Brain microvascular endothelial cell (primary cell): ENCODE measurements around the gene ZNF276.

ENCODE experiments used
- DNase-seq: peaks from one replicate; pipeline ENCODE4 v3.0.0-alpha.2; 2020
- H3K27ac ChIP-seq: fragments of 250-450 bp; sonication (Bioruptor Pico); 2 replicates; pipeline ENCODE4 v1.5.1; 2020; ENCODE audit warnings: mild to moderate bottlenecking, moderate library complexity
- H3K27me3 ChIP-seq: fragments of 250-450 bp; sonication (Bioruptor Pico); replicated peaks from 2 replicates; pipeline ENCODE4 v1.5.1; 2020; ENCODE audit warnings: mild to moderate bottlenecking
- H3K36me3 ChIP-seq: fragments of 250-450 bp; sonication (Bioruptor Pico); replicated peaks from 2 replicates; pipeline ENCODE4 v1.5.1; 2020; ENCODE audit warnings: mild to moderate bottlenecking
- H3K4me3 ChIP-seq: 2 replicates; pipeline ENCODE4 v1.5.1; 2011; ENCODE audit warnings: low read depth, mild to moderate bottlenecking, control low read depth, low read length, moderate library complexity
- CTCF ChIP-seq: IDR thresholded peaks from 2 replicates; pipeline ENCODE4 v1.5.1; 2011; ENCODE audit warnings: low read depth, mild to moderate bottlenecking, moderate library complexity, low read length, control low read depth, inconsistent platforms; ENCODE audit errors: missing control alignments
- in situ Hi-C: cut with HindIII; loops from 2 replicates; pipeline ENCODE4 v1.10.0; 2017; ENCODE audit warnings: low sequenced_read_pairs, low pct_ligation_motif_present

The ZNF276 gene

GRCh38 chr16:89710709-89711564 is 10.4 kb upstream of the ZNF276 start:
- Histone ChIP-seq H3K27ac (no peak overlapping the region), H3K27me3 (no peaks in the 10 kb centered on the region), H3K4me3 (no peak overlapping the region), H3K36me3 (no peaks in the 10 kb centered on the region)
- no peak for TF ChIP-seq CTCF
- in situ Hi-C loops: no loop called here
- no peak for DNase-seq

GRCh38 chr16:89711601-89712273 is 9.6 kb upstream of the ZNF276 start:
- in situ Hi-C loops: no loop called here
- no peaks in the 10 kb centered on the region for H3K27me3 ChIP-seq
- peak; percentile 43 for DNase-seq
- H3K4me3 ChIP-seq: peak overlapping the region; percentile 63
- no peak for TF ChIP-seq CTCF
- H3K27ac ChIP-seq: peak overlapping the region; percentile 36
- no peaks in the 10 kb centered on the region for H3K36me3 ChIP-seq

GRCh38 chr16:89712274-89712781 is 9.0 kb upstream of the ZNF276 start:
- TF ChIP-seq CTCF: no peak
- H3K27me3 ChIP-seq: no peaks in the 10 kb centered on the region
- H3K27ac ChIP-seq: peak overlapping the region; percentile 36
- peak overlapping the region; percentile 63 for H3K4me3 ChIP-seq
- DNase-seq: peak; percentile 52
- no peaks in the 10 kb centered on the region for H3K36me3 ChIP-seq
- in situ Hi-C loops: no loop called here

- no peaks in the 10 kb centered on the region for H3K27me3 ChIP-seq
- no peaks in the 10 kb centered on the region for H3K36me3 ChIP-seq
- TF ChIP-seq CTCF: no peak
- no peak for DNase-seq
- H3K4me3 ChIP-seq: no peak overlapping the region
- peak overlapping the region; percentile 27 for H3K27ac ChIP-seq
- in situ Hi-C loops: no loop called here
Measured at GRCh38 chr16:89716493-89716892, 4.8 kb upstream of the ZNF276 start.

GRCh38 chr16:89716916-89717687 is 4.2 kb upstream of the ZNF276 start:
- in situ Hi-C loops: no loop called here

More at GRCh38 chr16:89716916-89717687, 4.2 kb upstream of the ZNF276 start:
- no peak overlapping the region for H3K4me3 ChIP-seq
- DNase-seq: no peak
- no peak overlapping the region for H3K27ac ChIP-seq
- H3K36me3 ChIP-seq: no peaks in the 10 kb centered on the region
- H3K27me3 ChIP-seq: no peaks in the 10 kb centered on the region
- no peak for TF ChIP-seq CTCF
